A549 (cell line): ENCODE results near the gene PCNX2. TPM values are rescaled to one million over a fixed set of nuclear protein-coding genes. Genes with fewer than 3 reads are reported as not detected.

Experiments
- ATAC-seq, 2 experiments: fragments of 200-7000 bp in 1 of 2; fragments of >200 bp in 1 of 2; cut with Nextera tagmentation in 1 of 2; cut with Tn5 transposase in 1 of 2; 3 replicates each; pipeline versions ENCODE4 v1.8.0 to v1.9.1; 2018 to 2020; ENCODE audit warnings: mild to moderate bottlenecking in 1 of 2, moderate library complexity in 1 of 2
- CTCF ChIA-PET: fragments of 300-600 bp; sonication (Branson Sonifier 250); formaldehyde crosslinking; extraction: SDS; loops from one replicate; lab custom pipeline; 2021; ENCODE audit warnings: antibody characterized with exemption, inconsistent platforms; lab: Yijun Ruan, JAX
- POLR2A ChIA-PET: fragments of 350-600 bp; formaldehyde crosslinking; extraction: SDS; loops from one replicate; lab custom pipeline; 2021; ENCODE audit warnings: antibody characterized with exemption, inconsistent platforms; lab: Yijun Ruan, JAX
- DNase-seq, 2 experiments: peaks; one replicate each; pipeline versions ENCODE4 v3.0.0 to v3.0.0-alpha.2; 2011 to 2016; ENCODE audit warnings: low read depth in 1 of 2, low spot score in 1 of 2
- FAIRE-seq: peaks from 2 replicates; lab custom pipeline; 2011; peaks lifted over from hg19 to GRCh38; lab: Jason Lieb, UNC
- H3K27ac ChIP-seq, 2 experiments: fragments of >200 bp; sonication (Bioruptor Twin); formaldehyde crosslinking; 3 replicates each; pipeline ENCODE4 v1.5.1; 2016 to 2017
- H3K4me1 ChIP-seq: fragments of >200 bp; sonication (Bioruptor Twin); formaldehyde crosslinking; 3 replicates; pipeline ENCODE4 v1.6.1; 2016
- H3K4me2 ChIP-seq: fragments of >200 bp; sonication (Bioruptor Twin); formaldehyde crosslinking; 3 replicates; pipeline ENCODE4 v1.6.1; 2016
- H3K4me3 ChIP-seq: fragments of >200 bp; sonication (Bioruptor Twin); formaldehyde crosslinking; 3 replicates; pipeline ENCODE4 v1.5.1; 2016
- H3K9me3 ChIP-seq: fragments of >200 bp; sonication (Bioruptor Twin); formaldehyde crosslinking; 3 replicates; pipeline ENCODE4 v1.6.1; 2016
- BCL3 ChIP-seq: fragments of >200 bp; sonication (Bioruptor Twin); formaldehyde crosslinking; IDR thresholded peaks from 3 replicates; pipeline ENCODE4 v1.6.1; 2016
- BHLHE40 ChIP-seq: IDR thresholded peaks from 2 replicates; pipeline ENCODE4 v1.6.1; 2012; ENCODE audit warnings: low read depth, low read length, inconsistent platforms
- CEBPB ChIP-seq, 2 experiments: fragments of >200 bp in 1 of 2; sonication (Bioruptor Twin) in 1 of 2; formaldehyde crosslinking in 1 of 2; IDR thresholded peaks; 2 replicates each; pipeline ENCODE4 v1.6.1; 2012 to 2016
- CHD2 ChIP-seq: fragments of 150-350 bp; IDR thresholded peaks from 2 replicates; pipeline ENCODE4 v1.6.1; 2014; ENCODE audit warnings: low read length; ENCODE audit not compliant: partially characterized antibody
- CHD4 ChIP-seq: fragments of 200-600 bp; sonication (generic); IDR thresholded peaks from 2 replicates; pipeline ENCODE4 v1.6.1; 2016; ENCODE audit warnings: antibody characterized with exemption, mild to moderate bottlenecking, borderline replicate concordance
- ESRRA ChIP-seq: fragments of 150-350 bp; IDR thresholded peaks from 2 replicates; pipeline ENCODE4 v1.6.1; 2014; ENCODE audit warnings: mild to moderate bottlenecking, low read length, borderline replicate concordance
- FOSB ChIP-seq: fragments of 250-450 bp; sonication (Bioruptor Pico); IDR thresholded peaks from 2 replicates; pipeline ENCODE4 v1.5.0; 2020; ENCODE audit warnings: mild to moderate bottlenecking, moderate library complexity
- GATA3 ChIP-seq: IDR thresholded peaks from 2 replicates; pipeline ENCODE4 v1.6.1; 2012; ENCODE audit warnings: borderline replicate concordance
- HDAC2 ChIP-seq: fragments of 200-600 bp; sonication (generic); IDR thresholded peaks from 2 replicates; pipeline ENCODE4 v1.6.1; 2016
- HEYL ChIP-seq: fragments of 250-450 bp; sonication (Bioruptor Pico); IDR thresholded peaks from 2 replicates; pipeline ENCODE4 v1.8.0; 2021; ENCODE audit warnings: mild to moderate bottlenecking, moderate library complexity
- HOXB13 ChIP-seq: fragments of 250-450 bp; sonication (Bioruptor Pico); IDR thresholded peaks from 2 replicates; pipeline ENCODE4 v1.5.0; 2020; ENCODE audit warnings: low read depth, mild to moderate bottlenecking, moderate library complexity
- HOXB5 ChIP-seq: fragments of 250-450 bp; sonication (Bioruptor Pico); IDR thresholded peaks from 2 replicates; pipeline ENCODE4 v1.5.0; 2020; ENCODE audit warnings: mild to moderate bottlenecking, moderate library complexity
- KDM1A ChIP-seq: fragments of 200-600 bp; sonication (generic); IDR thresholded peaks from 2 replicates; pipeline ENCODE4 v1.6.1; 2016; ENCODE audit warnings: low read depth, mild to moderate bottlenecking
- KDM5A ChIP-seq: fragments of 200-600 bp; sonication (generic); IDR thresholded peaks from 2 replicates; pipeline ENCODE4 v1.6.1; 2016; ENCODE audit warnings: antibody characterized with exemption, mild to moderate bottlenecking
- MAFK ChIP-seq: fragments of 450-650 bp; IDR thresholded peaks from 2 replicates; pipeline ENCODE4 v1.6.1; 2014; ENCODE audit not compliant: partially characterized antibody
- MAZ ChIP-seq: fragments of 150-350 bp; IDR thresholded peaks from 2 replicates; pipeline ENCODE4 v1.6.1; 2014; ENCODE audit warnings: antibody characterized with exemption, low read depth, low read length, borderline replicate concordance
- NPAS2 ChIP-seq: fragments of 250-450 bp; sonication (Bioruptor Pico); IDR thresholded peaks from 2 replicates; pipeline ENCODE4 v1.8.0; 2022; ENCODE audit warnings: mild to moderate bottlenecking, moderate library complexity, borderline replicate concordance
- POLR2AphosphoS2 ChIP-seq: conservative IDR thresholded peaks from 2 replicates; pipeline ENCODE4 v1.6.1; 2012; ENCODE audit warnings: low read length, improper control_type of control experiment, inconsistent platforms
- RAD21 ChIP-seq, 2 experiments: fragments of >200 bp in 1 of 2; sonication (Bioruptor Twin) in 1 of 2; formaldehyde crosslinking in 1 of 2; IDR thresholded peaks in 1 of 2; conservative IDR thresholded peaks in 1 of 2; 2 replicates in 1 of 2; 3 replicates in 1 of 2; pipeline ENCODE4 v1.6.1; 2012 to 2018; ENCODE audit warnings: inconsistent platforms in 1 of 2
- RCOR1 ChIP-seq: fragments of 150-350 bp; IDR thresholded peaks from 2 replicates; pipeline ENCODE4 v1.6.1; 2014; ENCODE audit warnings: antibody characterized with exemption, low read length, low read depth
- SMC3 ChIP-seq: fragments of >200 bp; sonication (Bioruptor Twin); formaldehyde crosslinking; IDR thresholded peaks from 3 replicates; pipeline ENCODE4 v1.6.1; 2018; ENCODE audit warnings: inconsistent platforms
- SREBF2 ChIP-seq: fragments of 450-650 bp; IDR thresholded peaks from 2 replicates; pipeline ENCODE4 v1.6.1; 2014; ENCODE audit warnings: mild to moderate bottlenecking, moderate library complexity
- WGBS: methylation state at CpG from one replicate; pipeline ENCODE4 v1.1.6; 2017; ENCODE audit errors: missing lambda C conversion rate; 5-methylcytosine and 5-hydroxymethylcytosine counted together
- polyA plus RNA-seq, 4 experiments: library from polyadenylated mRNA; depleted of rRNA in 3 of 4; stranded (reverse); fragments of >200 nt; fragmentation: RNase III in 1 of 4; extraction: RNeasy Plus Mini Kit Qiagen cat#74134 plus additional on column Dnase treatment in 1 of 4; gene quantifications; 2 replicates in 3 of 4; 3 replicates in 1 of 4; pipeline ENCODE4 v1.2.3, GENCODE V29; 2011 to 2017
- TF ChIP-seq, protein P1 (sequence below): IDR thresholded peaks from 2 replicates; pipeline ENCODE4 v1.6.1; 2012
- TF ChIP-seq, protein P2 (sequence below): fragments of 450-650 bp; IDR thresholded peaks from 2 replicates; pipeline ENCODE4 v1.6.1; 2014; ENCODE audit warnings: antibody characterized with exemption
- TF ChIP-seq, protein P3 (sequence below): fragments of >200 bp; sonication (Bioruptor Twin); formaldehyde crosslinking; IDR thresholded peaks from 3 replicates; pipeline ENCODE4 v1.5.1; 2016
- TF ChIP-seq, protein P4 (sequence below): fragments of 250-450 bp; sonication (Bioruptor Pico); IDR thresholded peaks from 2 replicates; pipeline ENCODE4 v1.5.0; 2021; ENCODE audit warnings: mild to moderate bottlenecking, moderate library complexity, borderline replicate concordance

Gene PCNX2
- polyA plus RNA-seq, 2 of the 4 experiments (the other 2 are of a cell fraction) = 8.8 to 27.2 TPM

DNA sequence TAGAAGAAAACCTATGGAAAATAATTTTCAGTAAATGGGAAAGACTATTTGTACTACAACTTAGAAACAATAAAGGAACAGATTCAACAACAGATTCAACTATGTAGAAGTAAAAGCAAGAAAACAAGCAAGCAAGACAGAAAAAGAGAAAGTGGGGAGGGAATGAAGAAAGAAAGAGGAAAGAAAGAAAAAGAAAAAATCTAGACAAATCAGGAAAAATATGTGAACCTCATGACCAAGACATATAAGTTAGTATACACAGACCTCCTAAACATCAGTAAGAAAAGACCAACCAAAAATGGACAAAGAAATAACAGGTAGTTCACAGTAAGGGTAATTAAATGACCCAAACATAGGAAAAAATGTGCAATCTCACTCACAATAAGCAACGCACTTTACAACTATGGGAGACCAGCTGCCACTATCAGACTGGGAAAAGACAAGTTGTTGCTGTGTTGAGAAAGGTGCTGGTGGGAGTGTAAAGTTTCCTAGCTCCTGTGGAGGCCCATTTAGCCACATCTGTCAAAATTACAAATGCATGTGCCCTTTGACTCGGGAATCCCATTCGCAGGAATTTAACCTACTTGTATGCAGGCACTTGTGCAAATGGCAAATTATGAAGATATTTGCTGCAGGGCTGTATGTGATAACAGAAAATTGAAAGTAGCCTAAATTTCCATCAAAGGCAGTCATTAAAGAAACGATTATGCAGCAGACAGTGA, 18.1 kb upstream of the PCNX2 start:
- WGBS = 82% methylated on average over 4 of the region's 4 CpGs
- no peak overlapping the region for H3K27ac ChIP-seq
- H3K4me2 ChIP-seq = no peak overlapping the region
- TF ChIP-seq RAD21 (conservative IDR thresholded peaks at IDR 0.05 in 1 of 2, IDR thresholded peaks at IDR 0.05 in 1 of 2) (no peak), CHD4 (no peak), HDAC2 (no peak), HOXB5 (CRISPR knock-in tag) (no peak), SREBF2 (no peak), MAZ (no peak), KDM5A (no peak), FOSB (CRISPR knock-in tag) (no peak), POLR2AphosphoS2 (no peak), CEBPB (IDR thresholded peaks at IDR 0.05) (no peak), BHLHE40 (no peak), HEYL (CRISPR knock-in tag) (no peak), MAFK (no peak), BCL3 (no peak), SMC3 (no peak), CHD2 (no peak)
- TF ChIP-seq, protein P1, sequence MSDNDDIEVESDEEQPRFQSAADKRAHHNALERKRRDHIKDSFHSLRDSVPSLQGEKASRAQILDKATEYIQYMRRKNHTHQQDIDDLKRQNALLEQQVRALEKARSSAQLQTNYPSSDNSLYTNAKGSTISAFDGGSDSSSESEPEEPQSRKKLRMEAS = no peak
- ChIA-PET POLR2A (no interaction called here), CTCF (no interaction called here)
- FAIRE-seq (no peak), ATAC-seq (no peak), DNase-seq (no peak)
- no peaks in the 10 kb centered on the region for H3K9me3 ChIP-seq
- no peak overlapping the region for H3K4me3 ChIP-seq
- H3K4me1 ChIP-seq = peaks cover 39% of the 10 kb centered on the region

- H3K4me2 ChIP-seq = no peak overlapping the region
- TF ChIP-seq MAZ (no peak), RCOR1 (no peak), HDAC2 (no peak), ESRRA (no peak), GATA3 (no peak), HOXB13 (no peak), SMC3 (peak; percentile 83), KDM1A (no peak), FOSB (CRISPR knock-in tag) (no peak), NPAS2 (no peak), HEYL (CRISPR knock-in tag) (no peak), RAD21 (conservative IDR thresholded peaks at IDR 0.05 in 1 of 2, IDR thresholded peaks at IDR 0.05 in 1 of 2) (peak; percentile 91 to 94)
- TF ChIP-seq, protein P2, sequence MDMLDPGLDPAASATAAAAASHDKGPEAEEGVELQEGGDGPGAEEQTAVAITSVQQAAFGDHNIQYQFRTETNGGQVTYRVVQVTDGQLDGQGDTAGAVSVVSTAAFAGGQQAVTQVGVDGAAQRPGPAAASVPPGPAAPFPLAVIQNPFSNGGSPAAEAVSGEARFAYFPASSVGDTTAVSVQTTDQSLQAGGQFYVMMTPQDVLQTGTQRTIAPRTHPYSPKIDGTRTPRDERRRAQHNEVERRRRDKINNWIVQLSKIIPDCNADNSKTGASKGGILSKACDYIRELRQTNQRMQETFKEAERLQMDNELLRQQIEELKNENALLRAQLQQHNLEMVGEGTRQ = no peak
- TF ChIP-seq, protein P3, sequence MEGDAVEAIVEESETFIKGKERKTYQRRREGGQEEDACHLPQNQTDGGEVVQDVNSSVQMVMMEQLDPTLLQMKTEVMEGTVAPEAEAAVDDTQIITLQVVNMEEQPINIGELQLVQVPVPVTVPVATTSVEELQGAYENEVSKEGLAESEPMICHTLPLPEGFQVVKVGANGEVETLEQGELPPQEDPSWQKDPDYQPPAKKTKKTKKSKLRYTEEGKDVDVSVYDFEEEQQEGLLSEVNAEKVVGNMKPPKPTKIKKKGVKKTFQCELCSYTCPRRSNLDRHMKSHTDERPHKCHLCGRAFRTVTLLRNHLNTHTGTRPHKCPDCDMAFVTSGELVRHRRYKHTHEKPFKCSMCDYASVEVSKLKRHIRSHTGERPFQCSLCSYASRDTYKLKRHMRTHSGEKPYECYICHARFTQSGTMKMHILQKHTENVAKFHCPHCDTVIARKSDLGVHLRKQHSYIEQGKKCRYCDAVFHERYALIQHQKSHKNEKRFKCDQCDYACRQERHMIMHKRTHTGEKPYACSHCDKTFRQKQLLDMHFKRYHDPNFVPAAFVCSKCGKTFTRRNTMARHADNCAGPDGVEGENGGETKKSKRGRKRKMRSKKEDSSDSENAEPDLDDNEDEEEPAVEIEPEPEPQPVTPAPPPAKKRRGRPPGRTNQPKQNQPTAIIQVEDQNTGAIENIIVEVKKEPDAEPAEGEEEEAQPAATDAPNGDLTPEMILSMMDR = peak; percentile 95
- TF ChIP-seq, protein P4, sequence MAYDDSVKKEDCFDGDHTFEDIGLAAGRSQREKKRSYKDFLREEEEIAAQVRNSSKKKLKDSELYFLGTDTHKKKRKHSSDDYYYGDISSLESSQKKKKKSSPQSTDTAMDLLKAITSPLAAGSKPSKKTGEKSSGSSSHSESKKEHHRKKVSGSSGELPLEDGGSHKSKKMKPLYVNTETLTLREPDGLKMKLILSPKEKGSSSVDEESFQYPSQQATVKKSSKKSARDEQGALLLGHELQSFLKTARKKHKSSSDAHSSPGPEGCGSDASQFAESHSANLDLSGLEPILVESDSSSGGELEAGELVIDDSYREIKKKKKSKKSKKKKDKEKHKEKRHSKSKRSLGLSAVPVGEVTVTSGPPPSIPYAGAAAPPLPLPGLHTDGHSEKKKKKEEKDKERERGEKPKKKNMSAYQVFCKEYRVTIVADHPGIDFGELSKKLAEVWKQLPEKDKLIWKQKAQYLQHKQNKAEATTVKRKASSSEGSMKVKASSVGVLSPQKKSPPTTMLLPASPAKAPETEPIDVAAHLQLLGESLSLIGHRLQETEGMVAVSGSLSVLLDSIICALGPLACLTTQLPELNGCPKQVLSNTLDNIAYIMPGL (CRISPR knock-in tag) = no peak
- FAIRE-seq (peak; percentile 77), DNase-seq (peak in 1 of 2 experiments; percentile 38), ATAC-seq (peak in 1 of 2 experiments; percentile 61; a peak in 2 of 6 replicates)
- CTCF ChIA-PET = interaction anchor here (0.7 to 5.4 kb wide), 33 partner anchors 8 to 1789 kb away, joined by 3 to 51 read pairs (median 4); no protein-coding TSS in a partner anchor
- peaks cover 20% of the 10 kb centered on the region for H3K9me3 ChIP-seq
- H3K4me3 ChIP-seq = no peak overlapping the region
- 0% methylated on average over 1 of the region's 1 CpG for WGBS
- no peak overlapping the region for H3K27ac ChIP-seq
- POLR2A ChIA-PET = no interaction called here
- 0 out of 3 replicates have a peak, but pooled peaks cover 3% of the 10 kb centered on the region for H3K4me1 ChIP-seq
Measured at GRCh38 chr1:233304489-233305102, 9.1 kb upstream of the PCNX2 start.
